Osteoblast (primary cell): ENCODE measurements around the gene SALL4. TPM values are rescaled to one million over a fixed set of nuclear protein-coding genes. Genes with fewer than 3 reads are reported as not detected.

Experiments
- total RNA-seq: library from RNA; depleted of rRNA; stranded (reverse); fragments of >200 nt; gene quantifications from 2 replicates; pipeline ENCODE4 v1.2.3, GENCODE V29; 2012

The SALL4 gene
- total RNA-seq, 1 donor, result 3.3 TPM

Other genes starting within 250 kb of the SALL4 start
- gene ATP9A, start 34.1 kb downstream of the SALL4 start, total RNA-seq, result 46.0 and 48.9 TPM in 2 replicates